Liver (tissue), 9 donors: ENCODE results near the gene ATG5. TPM values are rescaled to one million over a fixed set of nuclear protein-coding genes. Genes with fewer than 3 reads are reported as not detected.
A peak's percentile ranks its signal among the peaks of the same experiment; 100 is the strongest.

Experiments used
- DNase-seq: peaks from one replicate; pipeline ENCODE4 v3.0.0-alpha.2; 2017; ENCODE audit warnings: low spot score
- H3K27ac ChIP-seq, 2 donors: one replicate each; pipeline ENCODE4 v1.7.0; 2013; ENCODE audit warnings: inconsistent platforms in 2 of 2, low read length in 2 of 2, control low read depth in 1 of 2, low read depth in 1 of 2, mild to moderate bottlenecking in 1 of 2
- H3K27me3 ChIP-seq, 4 donors: one replicate each; pipeline versions ENCODE4 v1.6.1 to v1.7.0; 2013; ENCODE audit warnings: low read length in 3 of 4, inconsistent platforms in 1 of 4, mild to moderate bottlenecking in 1 of 4, moderate library complexity in 1 of 4; ENCODE audit not compliant: control insufficient read depth in 4 of 4, insufficient read depth in 4 of 4
- H3K36me3 ChIP-seq, 4 donors: one replicate each; pipeline versions ENCODE4 v1.6.1 to v1.7.0; 2013; ENCODE audit warnings: low read length in 3 of 4, mild to moderate bottlenecking in 3 of 4, low read depth in 1 of 4, moderate library complexity in 1 of 4; ENCODE audit not compliant: control insufficient read depth in 4 of 4, insufficient read depth in 3 of 4
- H3K4me1 ChIP-seq, 4 donors: one replicate each; pipeline versions ENCODE4 v1.6.1 to v1.7.0; 2013; ENCODE audit warnings: low read length in 3 of 4, mild to moderate bottlenecking in 3 of 4, moderate library complexity in 1 of 4; ENCODE audit not compliant: control insufficient read depth in 4 of 4, insufficient read depth in 4 of 4
- H3K4me3 ChIP-seq, 3 donors: one replicate each; pipeline versions ENCODE4 v1.6.1 to v1.7.0; 2013; ENCODE audit warnings: low read length in 3 of 3, control low read depth in 1 of 3, low read depth in 1 of 3, mild to moderate bottlenecking in 1 of 3
- H3K9ac ChIP-seq, 2 donors: one replicate each; pipeline ENCODE4 v1.7.0; 2013; ENCODE audit warnings: low read length in 2 of 2, mild to moderate bottlenecking in 2 of 2, moderate library complexity in 2 of 2, control low read depth in 1 of 2, low read depth in 1 of 2
- H3K9me3 ChIP-seq, 4 donors: one replicate each; pipeline versions ENCODE4 v1.6.1 to v1.7.0; 2013; ENCODE audit warnings: low read length in 3 of 4; ENCODE audit not compliant: control insufficient read depth in 4 of 4
- CTCF ChIP-seq: fragments of 150-350 bp; IDR thresholded peaks from 2 replicates; pipeline ENCODE4 v1.5.1; 2017; ENCODE audit warnings: improper control_type of control experiment, low read depth, low read length; ENCODE audit not compliant: missing input control
- EGR1 ChIP-seq, 2 donors: IDR thresholded peaks; 2 replicates each; pipeline ENCODE4 v1.6.1; 2016 to 2018; ENCODE audit warnings: antibody characterized with exemption in 2 of 2, low read depth in 2 of 2
- FOXA1 ChIP-seq: IDR thresholded peaks from 2 replicates; pipeline ENCODE4 v1.6.1; 2016; ENCODE audit warnings: antibody characterized with exemption
- FOXA2 ChIP-seq: IDR thresholded peaks from 2 replicates; pipeline ENCODE4 v1.6.1; 2016; ENCODE audit warnings: antibody characterized with exemption
- GABPA ChIP-seq, 2 donors: IDR thresholded peaks in 1 of 2; conservative IDR thresholded peaks in 1 of 2; 2 replicates each; pipeline ENCODE4 v1.6.1; 2016; ENCODE audit warnings: antibody characterized with exemption in 2 of 2, mild to moderate bottlenecking in 1 of 2, moderate library complexity in 1 of 2
- HNF4A ChIP-seq, 2 donors: conservative IDR thresholded peaks; 2 replicates each; pipeline ENCODE4 v1.6.1; 2016; ENCODE audit warnings: antibody characterized with exemption in 2 of 2, mild to moderate bottlenecking in 2 of 2
- HNF4G ChIP-seq: IDR thresholded peaks from 2 replicates; pipeline ENCODE4 v1.6.1; 2016; ENCODE audit warnings: antibody characterized with exemption
- JUND ChIP-seq, 2 donors: IDR thresholded peaks; 2 replicates each; pipeline ENCODE4 v1.6.1; 2016; ENCODE audit warnings: antibody characterized with exemption in 2 of 2
- NR2F2 ChIP-seq: IDR thresholded peaks from 2 replicates; pipeline ENCODE4 v1.6.1; 2016; ENCODE audit warnings: antibody characterized with exemption
- RAD21 ChIP-seq, 2 donors: IDR thresholded peaks; 2 replicates each; pipeline ENCODE4 v1.6.1; 2016; ENCODE audit warnings: antibody characterized with exemption in 2 of 2, mild to moderate bottlenecking in 2 of 2
- RXRA ChIP-seq, 2 donors: IDR thresholded peaks; 2 replicates each; pipeline ENCODE4 v1.6.1; 2017 to 2018; ENCODE audit warnings: antibody characterized with exemption in 2 of 2, mild to moderate bottlenecking in 1 of 2
- SP1 ChIP-seq: IDR thresholded peaks from 2 replicates; pipeline ENCODE4 v1.6.1; 2018; ENCODE audit warnings: antibody characterized with exemption, mild to moderate bottlenecking
- TAF1 ChIP-seq: conservative IDR thresholded peaks from 2 replicates; pipeline ENCODE4 v1.6.1; 2016; ENCODE audit warnings: antibody characterized with exemption, mild to moderate bottlenecking
- YY1 ChIP-seq: IDR thresholded peaks from 2 replicates; pipeline ENCODE4 v1.6.1; 2016; ENCODE audit warnings: antibody characterized with exemption, mild to moderate bottlenecking
- ZBTB33 ChIP-seq: IDR thresholded peaks from 2 replicates; pipeline ENCODE4 v1.6.1; 2016; ENCODE audit warnings: antibody characterized with exemption
- WGBS: extraction: QIAGEN DNeasy Blood & Tissue Kit; methylation state at CpG from one replicate; pipeline ENCODE4 v1.1.7; 2013; 5-methylcytosine and 5-hydroxymethylcytosine counted together
- polyA plus RNA-seq, 2 donors: library from polyadenylated mRNA; stranded (reverse) in 1 of 2; unstranded in 1 of 2; fragments of 200-250 nt in 1 of 2; fragments of >200 nt in 1 of 2; fragmentation: Nextera tagmentation in 1 of 2; extraction: Ambion mirVana in 1 of 2; gene quantifications; one replicate each; pipeline versions ENCODE4 v1.2.1 to v1.2.3, GENCODE V29; 2013 to 2015
- total RNA-seq, 2 donors: library from RNA; depleted of rRNA; stranded (reverse); fragments of >200 nt; gene quantifications; one replicate each; pipeline ENCODE4 v1.2.3, GENCODE V29; 2014
- TF ChIP-seq, protein P1 (sequence below): IDR thresholded peaks from 2 replicates; pipeline ENCODE4 v1.6.1; 2016; ENCODE audit warnings: antibody characterized with exemption, mild to moderate bottlenecking
- TF ChIP-seq, protein P2 (sequence below): IDR thresholded peaks from 2 replicates; pipeline ENCODE4 v1.6.1; 2016; ENCODE audit warnings: antibody characterized with exemption
- donor health status: healthy.
- donor health status: healthy.
- donor health status: healthy.
- donor health status: healthy.
- donor health status: healthy.

Gene ATG5
- total and polyA plus RNA-seq, 4 donors: 10.0 to 25.7 (median 19.7) TPM

DNA sequence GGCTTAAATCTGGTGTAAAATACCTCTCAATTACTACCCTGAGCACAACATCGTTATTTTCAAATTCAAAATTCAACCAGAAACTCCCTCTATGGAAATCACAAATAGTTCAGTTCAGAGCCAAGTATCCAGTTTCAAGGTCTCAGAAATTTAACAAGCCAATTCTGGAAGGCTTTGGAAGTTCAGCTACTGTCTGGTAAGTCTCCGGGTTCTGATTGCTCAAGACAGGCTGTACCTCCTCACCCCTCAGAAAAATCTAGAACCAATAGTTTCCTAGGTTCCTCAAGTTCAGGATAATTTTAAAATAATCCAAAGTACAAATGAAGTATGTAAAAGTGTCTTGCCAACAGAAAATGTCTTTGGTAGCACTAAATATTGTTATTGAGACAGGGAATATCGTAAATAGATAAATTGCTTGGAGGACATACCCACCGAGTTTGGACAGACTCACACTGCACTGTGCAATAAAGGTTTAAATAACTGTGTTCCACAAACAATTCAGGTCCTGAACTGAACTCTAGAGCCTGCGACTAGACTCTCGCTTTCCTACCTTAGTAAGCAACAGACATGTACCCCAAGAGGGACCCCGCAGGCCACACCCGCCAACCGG, 729 bp downstream of the ATG5 start:
- peaks cover 0 to 2% (median 0%) of the 10 kb centered on the region in 4 donors for H3K27me3 ChIP-seq
- H3K27ac ChIP-seq: peak overlapping the region; percentile 95 to 98
- no peak for DNase-seq
- TF ChIP-seq HNF4A (conservative IDR thresholded peaks at IDR 0.05) (no peak), FOXA1 (no peak), HNF4G (no peak), NR2F2 (no peak), CTCF (no peak), SP1 (no peak), RXRA (IDR thresholded peaks at IDR 0.05) (no peak), GABPA (IDR thresholded peaks at IDR 0.05 in 1 of 2, conservative IDR thresholded peaks at IDR 0.05 in 1 of 2) (no peak), ZBTB33 (no peak), TAF1 (no peak), FOXA2 (no peak)
- TF ChIP-seq, protein P1, sequence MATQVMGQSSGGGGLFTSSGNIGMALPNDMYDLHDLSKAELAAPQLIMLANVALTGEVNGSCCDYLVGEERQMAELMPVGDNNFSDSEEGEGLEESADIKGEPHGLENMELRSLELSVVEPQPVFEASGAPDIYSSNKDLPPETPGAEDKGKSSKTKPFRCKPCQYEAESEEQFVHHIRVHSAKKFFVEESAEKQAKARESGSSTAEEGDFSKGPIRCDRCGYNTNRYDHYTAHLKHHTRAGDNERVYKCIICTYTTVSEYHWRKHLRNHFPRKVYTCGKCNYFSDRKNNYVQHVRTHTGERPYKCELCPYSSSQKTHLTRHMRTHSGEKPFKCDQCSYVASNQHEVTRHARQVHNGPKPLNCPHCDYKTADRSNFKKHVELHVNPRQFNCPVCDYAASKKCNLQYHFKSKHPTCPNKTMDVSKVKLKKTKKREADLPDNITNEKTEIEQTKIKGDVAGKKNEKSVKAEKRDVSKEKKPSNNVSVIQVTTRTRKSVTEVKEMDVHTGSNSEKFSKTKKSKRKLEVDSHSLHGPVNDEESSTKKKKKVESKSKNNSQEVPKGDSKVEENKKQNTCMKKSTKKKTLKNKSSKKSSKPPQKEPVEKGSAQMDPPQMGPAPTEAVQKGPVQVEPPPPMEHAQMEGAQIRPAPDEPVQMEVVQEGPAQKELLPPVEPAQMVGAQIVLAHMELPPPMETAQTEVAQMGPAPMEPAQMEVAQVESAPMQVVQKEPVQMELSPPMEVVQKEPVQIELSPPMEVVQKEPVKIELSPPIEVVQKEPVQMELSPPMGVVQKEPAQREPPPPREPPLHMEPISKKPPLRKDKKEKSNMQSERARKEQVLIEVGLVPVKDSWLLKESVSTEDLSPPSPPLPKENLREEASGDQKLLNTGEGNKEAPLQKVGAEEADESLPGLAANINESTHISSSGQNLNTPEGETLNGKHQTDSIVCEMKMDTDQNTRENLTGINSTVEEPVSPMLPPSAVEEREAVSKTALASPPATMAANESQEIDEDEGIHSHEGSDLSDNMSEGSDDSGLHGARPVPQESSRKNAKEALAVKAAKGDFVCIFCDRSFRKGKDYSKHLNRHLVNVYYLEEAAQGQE: no peak
- WGBS: 3% methylated on average over 9 of the region's 9 CpGs
- peak overlapping the region; percentile 89 to 98 (median 94) for H3K4me3 ChIP-seq
- H3K36me3 ChIP-seq: no peaks in the 10 kb centered on the region
- H3K4me1 ChIP-seq: peaks cover 6 to 17% (median 15%) of the 10 kb centered on the region in 4 donors
- H3K9me3 ChIP-seq: no peaks in the 10 kb centered on the region
- H3K9ac ChIP-seq: peak overlapping the region; percentile 88 to 97

DNA sequence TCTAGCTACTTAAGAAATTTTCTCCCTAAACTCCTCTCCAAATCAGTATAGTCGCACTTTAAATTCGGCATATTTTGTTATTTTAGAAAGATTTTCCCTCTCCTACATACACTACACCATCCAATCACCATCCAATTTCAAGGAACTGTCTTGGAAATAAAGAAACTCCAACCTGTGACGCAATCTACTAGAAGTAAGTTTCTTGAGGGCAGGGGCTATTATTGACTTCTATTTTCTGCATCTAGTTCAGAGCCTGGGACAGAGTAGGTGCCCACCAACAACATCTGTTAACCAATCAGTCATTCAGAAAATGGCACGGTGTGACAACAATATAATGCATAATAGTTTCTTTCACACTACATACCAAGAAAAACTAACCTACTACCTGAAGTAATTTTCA, 3.6 kb downstream of the ATG5 start:
- H3K27me3 ChIP-seq: no peaks in the 10 kb centered on the region
- no peak overlapping the region for H3K9ac ChIP-seq
- no peak overlapping the region for H3K4me3 ChIP-seq
- TF ChIP-seq EGR1 (IDR thresholded peaks at IDR 0.05; ENCODE audit: low read depth in 2 of 2): no peak
- TF ChIP-seq HNF4G: no peak
- TF ChIP-seq SP1: no peak
- no peak for TF ChIP-seq HNF4A (conservative IDR thresholded peaks at IDR 0.05)
- no peak for TF ChIP-seq FOXA2
- TF ChIP-seq RXRA (IDR thresholded peaks at IDR 0.05): no peak
- no peak for TF ChIP-seq ZBTB33
- TF ChIP-seq, protein P1: no peak
- TF ChIP-seq GABPA (IDR thresholded peaks at IDR 0.05 in 1 of 2, conservative IDR thresholded peaks at IDR 0.05 in 1 of 2): no peak
- no peak for TF ChIP-seq JUND (IDR thresholded peaks at IDR 0.05)
- TF ChIP-seq, protein P2, sequence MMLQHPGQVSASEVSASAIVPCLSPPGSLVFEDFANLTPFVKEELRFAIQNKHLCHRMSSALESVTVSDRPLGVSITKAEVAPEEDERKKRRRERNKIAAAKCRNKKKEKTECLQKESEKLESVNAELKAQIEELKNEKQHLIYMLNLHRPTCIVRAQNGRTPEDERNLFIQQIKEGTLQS: no peak
- no peak for TF ChIP-seq TAF1
- no peak for TF ChIP-seq YY1
- no peak for TF ChIP-seq RAD21 (IDR thresholded peaks at IDR 0.05)
- no peak for TF ChIP-seq FOXA1
- WGBS: 99% methylated on average over 4 of the region's 4 CpGs
- H3K9me3 ChIP-seq: no peaks in the 10 kb centered on the region
- H3K36me3 ChIP-seq: no peaks in the 10 kb centered on the region
- H3K4me1 ChIP-seq: peaks cover 6 to 17% (median 15%) of the 10 kb centered on the region in 4 donors
- no peak overlapping the region for H3K27ac ChIP-seq
- DNase-seq: no peak
